Ecto neural progenitor cell (in vitro differentiated cells): ENCODE results near the gene PTPRH.
"Not testable (repeated sequence)": the region's sequence is repeated elsewhere in the genome, so short reads cannot be mapped to it uniquely, and the experiment has no call there.

Experiments
- DNase-seq: peaks from one replicate; pipeline ENCODE4 v3.0.0-alpha.2; 2018; ENCODE audit warnings: low spot score

Gene PTPRH

GRCh38 chr19:55179606-55180484 is 29.5 kb downstream of the PTPRH start, which contains the start of gene SYT5:
Gene SYT5 (minus strand): TSS chr19:55180289. CDS start chr19:55179041, 1,248 bp downstream.
- DNase-seq: peak; percentile 83

- peak; percentile 94 for DNase-seq
These were observed 30.3 kb downstream of the PTPRH start for GRCh38 chr19:55178781-55179599.

- DNase-seq: no peak
These were observed 33.2 kb downstream of the PTPRH start for GRCh38 chr19:55176076-55176475.

GRCh38 chr19:55175117-55175867 is 34.0 kb downstream of the PTPRH start:
- peak; percentile 59 for DNase-seq

- no peak for DNase-seq
These were observed 34.7 kb downstream of the PTPRH start for GRCh38 chr19:55174425-55175116.

GRCh38 chr19:55173714-55174409 is 35.4 kb downstream of the PTPRH start:
- DNase-seq: peak; percentile 88

- peak; percentile 68 for DNase-seq
These were observed 36.1 kb downstream of the PTPRH start for GRCh38 chr19:55173186-55173713.

GRCh38 chr19:55172741-55173140 is 36.6 kb downstream of the PTPRH start:
- DNase-seq: peak; percentile 51

GRCh38 chr19:55172318-55172717 is 37.0 kb downstream of the PTPRH start:
- DNase-seq: not testable (repeated sequence)

GRCh38 chr19:55171440-55171839 is 37.9 kb downstream of the PTPRH start:
- no peak for DNase-seq

GRCh38 chr19:55169136-55169535 is 40.2 kb downstream of the PTPRH start:
- no peak for DNase-seq

GRCh38 chr19:55166530-55167268 is 42.6 kb downstream of the PTPRH start, which contains the start of gene DNAAF3:
Gene DNAAF3 (minus strand): TSS chr19:55166613. CDS start chr19:55166413, 200 bp downstream.
- DNase-seq: peak; percentile 99

- peak; percentile 91 for DNase-seq
These were observed 43.3 kb downstream of the PTPRH start for GRCh38 chr19:55165952-55166529.

- no peak for DNase-seq
These were observed 47.6 kb downstream of the PTPRH start for GRCh38 chr19:55161571-55162322.

- DNase-seq: no peak
These were observed 48.3 kb downstream of the PTPRH start for GRCh38 chr19:55160986-55161365.

- peak; percentile 96 for DNase-seq
These were observed 48.9 kb downstream of the PTPRH start for GRCh38 chr19:55160128-55160985.

GRCh38 chr19:55158848-55159749 is 50.2 kb downstream of the PTPRH start:
- no peak for DNase-seq
